Measurements from ENCODE around the gene APBB2. TPM values are rescaled to one million over a fixed set of nuclear protein-coding genes. Genes with fewer than 3 reads are reported as not detected.

The APBB2 gene
- total and polyA plus RNA-seq, 2 of the 8 experiments (the other 6 are each of a cell fraction or from before 2014, with no cell fraction given): 58.7 to 59.4 TPM

- TF ChIP-seq GTF2F1 (IDR thresholded peaks at IDR 0.05; ENCODE audit: borderline replicate concordance, low read depth, low read length) (no peak), KDM4A (IDR thresholded peaks at IDR 0.05; ENCODE audit: low read depth, low read length, severe bottlenecking) (no peak)
Observed at GRCh38 chr4:40825014-40825838, 389.1 kb downstream of the APBB2 start (continued).

Data from H1 (cell line).